H9 (cell line): ENCODE data around the gene USP12. TPM values are rescaled to one million over a fixed set of nuclear protein-coding genes. Genes with fewer than 3 reads are reported as not detected.

Experiments used
- DNase-seq: peaks from one replicate; pipeline ENCODE4 v3.0.0-alpha.2; 2017
- H2AFZ ChIP-seq: one replicate; pipeline ENCODE4 v1.6.1; 2013; ENCODE audit warnings: mild to moderate bottlenecking, low read length, control low read depth, moderate library complexity
- H2AK5ac ChIP-seq: 2 replicates; pipeline ENCODE4 v1.6.1; 2013; ENCODE audit warnings: low read length, control low read depth, mixed read lengths; ENCODE audit not compliant: insufficient read length
- H2BK120ac ChIP-seq: one replicate; pipeline ENCODE4 v1.6.1; 2013; ENCODE audit warnings: low read depth, mild to moderate bottlenecking, low read length, control low read depth, inconsistent platforms; ENCODE audit not compliant: poor library complexity, severe bottlenecking
- H2BK12ac ChIP-seq: 2 replicates; pipeline ENCODE4 v1.6.1; 2013; ENCODE audit warnings: low read length, control low read depth, mixed read lengths, low read depth; ENCODE audit not compliant: insufficient read length
- H2BK15ac ChIP-seq: 2 replicates; pipeline ENCODE4 v1.6.1; 2013; ENCODE audit warnings: low read depth, low read length, control low read depth
- H2BK20ac ChIP-seq: one replicate; pipeline ENCODE4 v1.6.1; 2013; ENCODE audit warnings: low read depth, mild to moderate bottlenecking, low read length, control low read depth, inconsistent platforms; ENCODE audit not compliant: poor library complexity, severe bottlenecking
- H2BK5ac ChIP-seq: 2 replicates; pipeline ENCODE4 v1.6.1; 2013; ENCODE audit warnings: low read length, control low read depth, mixed read lengths; ENCODE audit not compliant: insufficient read length
- H3K14ac ChIP-seq: 2 replicates; pipeline ENCODE4 v1.6.1; 2013; ENCODE audit warnings: low read length, control low read depth; ENCODE audit not compliant: insufficient read depth
- H3K18ac ChIP-seq: 2 replicates; pipeline ENCODE4 v1.6.1; 2013; ENCODE audit warnings: low read depth, mild to moderate bottlenecking, mixed read lengths, low read length, control low read depth; ENCODE audit not compliant: insufficient read length
- H3K23ac ChIP-seq: 2 replicates; pipeline ENCODE4 v1.6.1; 2013; ENCODE audit warnings: low read length, control low read depth, mixed read lengths, low read depth; ENCODE audit not compliant: insufficient read length
- H3K23me2 ChIP-seq: 2 replicates; pipeline ENCODE4 v1.6.1; 2013; ENCODE audit warnings: low read depth, mild to moderate bottlenecking, mixed read lengths, low read length, control low read depth; ENCODE audit not compliant: insufficient read length, poor library complexity, severe bottlenecking
- H3K27ac ChIP-seq: 2 replicates; pipeline ENCODE4 v1.5.1; 2013; ENCODE audit warnings: low read length, control low read depth, mixed read lengths, low read depth; ENCODE audit not compliant: insufficient read length
- H3K27me3 ChIP-seq: 2 replicates; pipeline ENCODE4 v1.6.1; 2013; ENCODE audit warnings: low read length, control low read depth, inconsistent platforms; ENCODE audit not compliant: insufficient read depth
- H3K4ac ChIP-seq: 2 replicates; pipeline ENCODE4 v1.6.1; 2013; ENCODE audit warnings: low read depth, mild to moderate bottlenecking, control low read depth, inconsistent platforms, low read length, moderate library complexity
- H3K4me1 ChIP-seq: 2 replicates; pipeline ENCODE4 v1.6.1; 2013; ENCODE audit warnings: low read length, control low read depth, inconsistent platforms; ENCODE audit not compliant: insufficient read depth
- H3K4me2 ChIP-seq: 2 replicates; pipeline ENCODE4 v1.6.1; 2013; ENCODE audit warnings: low read length, control low read depth, mixed read lengths; ENCODE audit not compliant: insufficient read length, insufficient read depth
- H3K56ac ChIP-seq: 2 replicates; pipeline ENCODE4 v1.6.1; 2013; ENCODE audit warnings: low read depth, mild to moderate bottlenecking, mixed read lengths, low read length, control low read depth; ENCODE audit not compliant: insufficient read length
- H3K79me1 ChIP-seq: 2 replicates; pipeline ENCODE4 v1.6.1; 2013; ENCODE audit warnings: low read depth, mild to moderate bottlenecking, moderate library complexity, low read length, control low read depth, inconsistent platforms; ENCODE audit not compliant: insufficient read depth, poor library complexity, severe bottlenecking
- H3K79me2 ChIP-seq: 2 replicates; pipeline ENCODE4 v1.6.1; 2013; ENCODE audit warnings: low read length, control low read depth, inconsistent platforms; ENCODE audit not compliant: insufficient read depth
- H3K9ac ChIP-seq: 2 replicates; pipeline ENCODE4 v1.6.1; 2013; ENCODE audit warnings: low read length, control low read depth, mixed read lengths; ENCODE audit not compliant: insufficient read length; ENCODE audit errors: extremely low read depth
- H3K9me3 ChIP-seq: one replicate; pipeline ENCODE4 v1.6.1; 2013; ENCODE audit warnings: low read depth, low read length, inconsistent platforms; ENCODE audit not compliant: control insufficient read depth
- H3T11ph ChIP-seq: one replicate; pipeline ENCODE4 v1.6.1; 2013; ENCODE audit warnings: mild to moderate bottlenecking, low read length, control low read depth, inconsistent platforms
- H4K20me1 ChIP-seq: one replicate; pipeline ENCODE4 v1.6.1; 2013; ENCODE audit not compliant: control insufficient read depth, insufficient read length, insufficient read depth
- H4K5ac ChIP-seq: 2 replicates; pipeline ENCODE4 v1.6.1; 2013; ENCODE audit warnings: low read depth, mild to moderate bottlenecking, mixed read lengths, low read length, control low read depth; ENCODE audit not compliant: insufficient read length
- H4K8ac ChIP-seq: replicated peaks from 2 replicates; pipeline ENCODE4 v1.6.1; 2013; ENCODE audit warnings: low read length, control low read depth, mixed read lengths, low read depth; ENCODE audit not compliant: insufficient read length
- H4K91ac ChIP-seq: 2 replicates; pipeline ENCODE4 v1.6.1; 2013; ENCODE audit warnings: low read depth, mild to moderate bottlenecking, moderate library complexity, mixed read lengths, low read length, control low read depth; ENCODE audit not compliant: insufficient read length
- H3K27ac Mint-ChIP-seq, 3 experiments: 2 replicates in 2 of 3; 3 replicates in 1 of 3; pipeline ENCODE4 v1.8.0; 2020 to 2021; ENCODE audit warnings: mixed read lengths in 3 of 3, mild to moderate bottlenecking in 1 of 3, moderate library complexity in 1 of 3
- H3K27me3 Mint-ChIP-seq: 2 replicates; pipeline ENCODE4 v1.8.0; 2021; ENCODE audit warnings: low read depth, mild to moderate bottlenecking, moderate library complexity, mixed read lengths
- H3K36me3 Mint-ChIP-seq, 3 experiments: 2 replicates in 2 of 3; 3 replicates in 1 of 3; pipeline ENCODE4 v1.8.0; 2020 to 2021; ENCODE audit warnings: low read depth in 3 of 3, mixed read lengths in 3 of 3; ENCODE audit not compliant: insufficient read depth in 1 of 3
- H3K4me1 Mint-ChIP-seq, 2 experiments: 2 replicates each; pipeline ENCODE4 v1.8.0; 2020; ENCODE audit warnings: mixed read lengths in 2 of 2
- H3K4me3 Mint-ChIP-seq, 2 experiments: 2 replicates in 1 of 2; 3 replicates in 1 of 2; pipeline ENCODE4 v1.8.0; 2020 to 2021; ENCODE audit warnings: mild to moderate bottlenecking in 2 of 2, mixed read lengths in 2 of 2, moderate library complexity in 1 of 2
- H3K9me3 Mint-ChIP-seq, 2 experiments: 2 replicates in 1 of 2; 3 replicates in 1 of 2; pipeline ENCODE4 v1.8.0; 2020; ENCODE audit warnings: mild to moderate bottlenecking in 2 of 2, mixed read lengths in 2 of 2, moderate library complexity in 1 of 2
- WGBS: extraction: QIAGEN DNeasy Blood & Tissue Kit; methylation state at CpG from one replicate; pipeline ENCODE4 v1.1.7; 2013; ENCODE audit warnings: missing lambda C conversion rate, low lambda C conversion rate, mixed read lengths; ENCODE audit not compliant: insufficient read length; ENCODE audit errors: extremely low coverage; 5-methylcytosine and 5-hydroxymethylcytosine counted together
- total RNA-seq: library from RNA; stranded (reverse); gene quantifications from 2 replicates; pipeline ENCODE4 v1.2.1, GENCODE V29; 2021
- TF ChIP-seq, protein P1 (sequence below): fragments of 200-600 bp; sonication (generic); conservative IDR thresholded peaks from 3 replicates; pipeline ENCODE4 v1.8.0; 2021; ENCODE audit warnings: antibody characterized with exemption, mild to moderate bottlenecking

The USP12 gene
- total RNA-seq, 1 experiment from 2014 or later = 24.8 TPM

DNA sequence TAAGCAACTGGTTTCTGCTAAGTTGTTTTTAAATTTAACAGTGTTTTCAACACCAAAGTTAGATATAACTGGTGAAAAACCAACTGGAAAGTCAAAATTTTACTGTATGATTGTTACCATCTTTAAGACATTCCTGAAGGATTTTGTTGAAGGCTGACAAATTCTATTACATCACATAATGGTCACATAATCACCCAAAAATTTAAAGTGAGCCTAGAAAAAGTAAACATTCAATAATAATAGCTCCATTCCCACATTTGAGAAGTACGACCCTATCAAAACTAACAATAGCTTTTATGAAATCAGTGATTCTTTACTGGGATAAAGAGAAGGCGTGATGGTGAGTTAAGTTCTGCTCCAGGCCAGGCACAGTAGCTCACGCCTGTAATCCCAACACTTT lies 51.6 kb downstream of the USP12 start:
- Mint-ChIP-seq H3K27me3 (no peaks in the 10 kb centered on the region), H3K36me3 (peaks cover 20 to 35% (median 35%) of the 10 kb centered on the region in 3 experiments), H3K4me3 (no peak overlapping the region), H3K27ac (no peak overlapping the region; a peak in 1 of 7 replicates), H3K9me3 (peaks cover 19% of the 10 kb centered on the region in 2 experiments), H3K4me1 (peaks cover 30 to 35% of the 10 kb centered on the region in 2 experiments)
- no peak overlapping the region for H3K56ac ChIP-seq
- no peak overlapping the region for H4K91ac ChIP-seq
- no peak overlapping the region for H3K18ac ChIP-seq
- no peak overlapping the region for H3K4me2 ChIP-seq
- no peaks in the 10 kb centered on the region for H3K27me3 ChIP-seq
- TF ChIP-seq, protein P1, sequence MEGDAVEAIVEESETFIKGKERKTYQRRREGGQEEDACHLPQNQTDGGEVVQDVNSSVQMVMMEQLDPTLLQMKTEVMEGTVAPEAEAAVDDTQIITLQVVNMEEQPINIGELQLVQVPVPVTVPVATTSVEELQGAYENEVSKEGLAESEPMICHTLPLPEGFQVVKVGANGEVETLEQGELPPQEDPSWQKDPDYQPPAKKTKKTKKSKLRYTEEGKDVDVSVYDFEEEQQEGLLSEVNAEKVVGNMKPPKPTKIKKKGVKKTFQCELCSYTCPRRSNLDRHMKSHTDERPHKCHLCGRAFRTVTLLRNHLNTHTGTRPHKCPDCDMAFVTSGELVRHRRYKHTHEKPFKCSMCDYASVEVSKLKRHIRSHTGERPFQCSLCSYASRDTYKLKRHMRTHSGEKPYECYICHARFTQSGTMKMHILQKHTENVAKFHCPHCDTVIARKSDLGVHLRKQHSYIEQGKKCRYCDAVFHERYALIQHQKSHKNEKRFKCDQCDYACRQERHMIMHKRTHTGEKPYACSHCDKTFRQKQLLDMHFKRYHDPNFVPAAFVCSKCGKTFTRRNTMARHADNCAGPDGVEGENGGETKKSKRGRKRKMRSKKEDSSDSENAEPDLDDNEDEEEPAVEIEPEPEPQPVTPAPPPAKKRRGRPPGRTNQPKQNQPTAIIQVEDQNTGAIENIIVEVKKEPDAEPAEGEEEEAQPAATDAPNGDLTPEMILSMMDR = no peak
- H4K8ac ChIP-seq = no peak overlapping the region
- no CpG with 5 or more reads among the region's 3 CpGs for WGBS
- H2BK15ac ChIP-seq = no peak overlapping the region
- H4K20me1 ChIP-seq = no peaks in the 10 kb centered on the region
- no peak overlapping the region for H2AK5ac ChIP-seq
- H3K14ac ChIP-seq = no peak overlapping the region
- no peak overlapping the region for H2BK120ac ChIP-seq
- H3K79me1 ChIP-seq = no peaks in the 10 kb centered on the region
- H2BK20ac ChIP-seq = no peak overlapping the region
- H3K23ac ChIP-seq = no peak overlapping the region
- H3K4ac ChIP-seq = no peak overlapping the region
- H2AFZ ChIP-seq = no peak overlapping the region
- H3K9ac ChIP-seq = no peak overlapping the region
- H3T11ph ChIP-seq = no peak overlapping the region
- H2BK12ac ChIP-seq = no peak overlapping the region
- H4K5ac ChIP-seq = no peak overlapping the region
- peaks cover 9% of the 10 kb centered on the region for H3K9me3 ChIP-seq
- H3K27ac ChIP-seq = no peak overlapping the region
- H2BK5ac ChIP-seq = no peak overlapping the region
- peaks cover 9% of the 10 kb centered on the region for H3K4me1 ChIP-seq
- no peak for DNase-seq
- H3K23me2 ChIP-seq = no peaks in the 10 kb centered on the region
- H3K79me2 ChIP-seq = peaks cover 16% of the 10 kb centered on the region; the same call in 1 of the 2 replicates
